ENCODE data around the gene SYNGR3.

SYNGR3 gene

GRCh38 chr16:1989209-1990100 lies at the start of gene SYNGR3:
SYNGR3 (plus strand) TSS chr16:1989970; CDS start chr16:1990103, 133 bp downstream.
- DNase-seq (ENCODE audit: low read depth), result no peak
- H3K4me3 ChIP-seq (ENCODE audit: low read depth, low read length), result peak within 1 kb of the TSS; percentile 63
- no peak for TF ChIP-seq CTCF (IDR thresholded peaks at IDR 0.05; ENCODE audit: low read depth, low read length, missing control alignments)

GRCh38 chr16:1940273-1941161 lies 49.3 kb upstream of the SYNGR3 start:
- DNase-seq (ENCODE audit: low read depth), result no peak
- TF ChIP-seq CTCF (IDR thresholded peaks at IDR 0.05; ENCODE audit: low read depth, low read length, missing control alignments), result no peak
- H3K4me3 ChIP-seq (ENCODE audit: low read depth, low read length), result no peak overlapping the region

- peak overlapping the region; percentile 95 for H3K4me3 ChIP-seq (ENCODE audit: low read depth, low read length)
- no peak for DNase-seq (ENCODE audit: low read depth)
- TF ChIP-seq CTCF (IDR thresholded peaks at IDR 0.05; ENCODE audit: low read depth, low read length, missing control alignments), result no peak
These were observed 48.4 kb upstream of the SYNGR3 start for GRCh38 chr16:1941162-1942046.

GRCh38 chr16:1942047-1942809 lies 47.5 kb upstream of the SYNGR3 start:
- TF ChIP-seq CTCF (IDR thresholded peaks at IDR 0.05; ENCODE audit: low read depth, low read length, missing control alignments), result no peak
- H3K4me3 ChIP-seq (ENCODE audit: low read depth, low read length), result peak overlapping the region; percentile 95
- DNase-seq (ENCODE audit: low read depth), result no peak

- H3K4me3 ChIP-seq (ENCODE audit: low read depth, low read length), result peak within 1 kb of the TSS; percentile 95
- peak; percentile 92 for DNase-seq (ENCODE audit: low read depth)
- TF ChIP-seq CTCF (IDR thresholded peaks at IDR 0.05; ENCODE audit: low read depth, low read length, missing control alignments), result no peak
These were observed 46.7 kb upstream of the SYNGR3 start, which contains the start of gene MSRB1 for GRCh38 chr16:1942810-1943726. MSRB1 (minus strand) TSS chr16:1943199; CDS start chr16:1943156, 43 bp downstream.
